Nephron (organoid): ENCODE measurements around the gene MANF.

Source experiments
- H3K27ac Mint-ChIP-seq, 3 experiments: 2 replicates each; pipeline ENCODE4 v1.8.0; 2020; ENCODE audit warnings: mixed read lengths in 3 of 3, mild to moderate bottlenecking in 2 of 3, moderate library complexity in 1 of 3
- H3K27me3 Mint-ChIP-seq: 2 replicates; pipeline ENCODE4 v1.8.0; 2021; ENCODE audit warnings: low read depth, mild to moderate bottlenecking, moderate library complexity, mixed read lengths
- H3K36me3 Mint-ChIP-seq: 2 replicates; pipeline ENCODE4 v1.8.0; 2020; ENCODE audit warnings: low read depth, mixed read lengths
- H3K4me1 Mint-ChIP-seq: 2 replicates; pipeline ENCODE4 v1.8.0; 2020; ENCODE audit warnings: mixed read lengths
- H3K4me3 Mint-ChIP-seq, 3 experiments: 2 replicates each; pipeline ENCODE4 v1.8.0; 2020; ENCODE audit warnings: mild to moderate bottlenecking in 3 of 3, mixed read lengths in 3 of 3, moderate library complexity in 2 of 3
- H3K9me3 Mint-ChIP-seq: 2 replicates; pipeline ENCODE4 v1.8.0; 2020; ENCODE audit warnings: mixed read lengths
- CTCF ChIP-seq, 3 experiments: fragments of 200-600 bp; sonication (generic); IDR thresholded peaks; one replicate each; pipeline ENCODE4 v1.5.0; 2021; ENCODE audit warnings: antibody characterized with exemption in 3 of 3; ENCODE audit not compliant: unreplicated experiment in 3 of 3

The MANF gene

GRCh38 chr3:51384726-51385473, at the start of gene MANF:
TSS of gene MANF (plus strand) at chr3:51385291. CDS start at chr3:51385343, 52 bp downstream.
- H3K4me1 Mint-ChIP-seq = peaks cover 54% of the 10 kb centered on the region
- peaks cover 31% of the 10 kb centered on the region for H3K36me3 Mint-ChIP-seq
- peak within 1 kb of the TSS; percentile 99 for H3K4me3 Mint-ChIP-seq
- no peaks in the 10 kb centered on the region for H3K27me3 Mint-ChIP-seq
- no peaks in the 10 kb centered on the region for H3K9me3 Mint-ChIP-seq
- peak within 1 kb of the TSS; percentile 98 to 99 (median 99) for H3K27ac Mint-ChIP-seq
- no peak for TF ChIP-seq CTCF (IDR thresholded peaks at IDR 0.05; ENCODE audit: unreplicated experiment in 3 of 3)

- Mint-ChIP-seq H3K9me3 (no peaks in the 10 kb centered on the region), H3K4me1 (peaks cover 15% of the 10 kb centered on the region), H3K4me3 (no peak overlapping the region), H3K36me3 (no peaks in the 10 kb centered on the region), H3K27me3 (peaks cover 4% of the 10 kb centered on the region), H3K27ac (no peak overlapping the region)
- no peak for TF ChIP-seq CTCF (IDR thresholded peaks at IDR 0.05; ENCODE audit: unreplicated experiment in 3 of 3)
Measured at GRCh38 chr3:51336261-51336660, 48.8 kb upstream of the MANF start.

- Mint-ChIP-seq H3K9me3 (no peaks in the 10 kb centered on the region), H3K4me3 (no peak overlapping the region), H3K36me3 (no peaks in the 10 kb centered on the region), H3K4me1 (peaks cover 16% of the 10 kb centered on the region), H3K27me3 (peaks cover 4% of the 10 kb centered on the region), H3K27ac (no peak overlapping the region)
- no peak for TF ChIP-seq CTCF (IDR thresholded peaks at IDR 0.05; ENCODE audit: unreplicated experiment in 3 of 3)
Measured at GRCh38 chr3:51337666-51338065, 47.4 kb upstream of the MANF start.

GRCh38 chr3:51338632-51339031, 46.5 kb upstream of the MANF start:
- TF ChIP-seq CTCF (IDR thresholded peaks at IDR 0.05; ENCODE audit: unreplicated experiment in 3 of 3) = no peak
- H3K4me3 Mint-ChIP-seq = no peak overlapping the region
- no peaks in the 10 kb centered on the region for H3K36me3 Mint-ChIP-seq
- peaks cover 4% of the 10 kb centered on the region for H3K27me3 Mint-ChIP-seq
- H3K4me1 Mint-ChIP-seq = peaks cover 16% of the 10 kb centered on the region
- no peaks in the 10 kb centered on the region for H3K9me3 Mint-ChIP-seq
- H3K27ac Mint-ChIP-seq = no peak overlapping the region

GRCh38 chr3:51340013-51340829, 44.9 kb upstream of the MANF start:
- no peak for TF ChIP-seq CTCF (IDR thresholded peaks at IDR 0.05; ENCODE audit: unreplicated experiment in 3 of 3)
- Mint-ChIP-seq H3K4me1 (peaks cover 16% of the 10 kb centered on the region), H3K9me3 (no peaks in the 10 kb centered on the region), H3K27me3 (peaks cover 12% of the 10 kb centered on the region), H3K36me3 (no peaks in the 10 kb centered on the region), H3K4me3 (no peak overlapping the region), H3K27ac (peak overlapping the region in 2 of 3 experiments; percentile 26 to 39)
